Neural cell (in vitro differentiated cells): ENCODE data around the gene ERCC2. TPM values are rescaled to one million over a fixed set of nuclear protein-coding genes. Genes with fewer than 3 reads are reported as not detected.

ENCODE experiments used
- H2AFZ ChIP-seq: fragments of 200-600, 300-800 bp; sonication (generic), shearing (Covaris generic); 2 replicates; pipeline ENCODE4 v1.6.0; 2014; ENCODE audit warnings: low read depth, mild to moderate bottlenecking, antibody characterized with exemption, low read length, moderate library complexity
- H3F3A ChIP-seq: fragments of 200-600 bp; shearing (Covaris generic); 2 replicates; pipeline ENCODE4 v1.6.1; 2016; ENCODE audit warnings: mild to moderate bottlenecking, moderate library complexity, mixed read lengths, antibody characterized with exemption, low read length; ENCODE audit not compliant: insufficient read depth, poor library complexity, severe bottlenecking
- H3K27ac ChIP-seq: fragments of 200-600, 300-800 bp; sonication (generic), shearing (Covaris generic); 2 replicates; pipeline ENCODE4 v1.5.1; 2014; ENCODE audit warnings: mild to moderate bottlenecking, low read length, moderate library complexity
- H3K27me3 ChIP-seq: fragments of 300-800, 200-600 bp; sonication (generic), shearing (Covaris generic); 2 replicates; pipeline ENCODE4 v1.6.0; 2014; ENCODE audit warnings: mild to moderate bottlenecking, low read depth, low read length, moderate library complexity; ENCODE audit not compliant: insufficient read depth
- H3K36me3 ChIP-seq: fragments of 300-800, 200-600 bp; sonication (generic), shearing (Covaris generic); 2 replicates; pipeline ENCODE4 v1.5.1; 2014; ENCODE audit warnings: mild to moderate bottlenecking, antibody characterized with exemption, low read length, moderate library complexity; ENCODE audit not compliant: insufficient read depth
- H3K4me2 ChIP-seq: fragments of 300-800, 200-600 bp; sonication (generic), shearing (Covaris generic); 2 replicates; pipeline ENCODE4 v1.6.0; 2014; ENCODE audit warnings: mild to moderate bottlenecking, low read length
- H3K4me3 ChIP-seq: fragments of 300-800, 200-600 bp; sonication (generic), shearing (Covaris generic); 2 replicates; pipeline ENCODE4 v1.5.1; 2014; ENCODE audit warnings: mild to moderate bottlenecking, low read length, moderate library complexity
- H3K79me2 ChIP-seq: fragments of 200-600 bp; shearing (Covaris generic); replicated peaks from 2 replicates; pipeline ENCODE4 v1.6.0; 2014; ENCODE audit warnings: mild to moderate bottlenecking, low read length, moderate library complexity; ENCODE audit not compliant: insufficient read depth
- H3K9ac ChIP-seq: fragments of 300-800, 200-600 bp; sonication (generic), shearing (Covaris generic); 2 replicates; pipeline ENCODE4 v1.6.1; 2016; ENCODE audit warnings: mild to moderate bottlenecking, low read length, mixed read lengths
- H3K9me2 ChIP-seq: fragments of 200-600 bp; shearing (Covaris generic); 2 replicates; pipeline ENCODE4 v1.6.1; 2016; ENCODE audit warnings: mild to moderate bottlenecking, low read length, mixed read lengths; ENCODE audit not compliant: insufficient read depth
- H3K9me3 ChIP-seq: fragments of 200-600, 300-800 bp; sonication (generic), shearing (Covaris generic); 2 replicates; pipeline ENCODE4 v1.6.1; 2016; ENCODE audit warnings: mild to moderate bottlenecking, mixed run types, low read length, moderate library complexity, mixed read lengths
- H4K20me1 ChIP-seq: fragments of 200-600 bp; shearing (Covaris generic); 2 replicates; pipeline ENCODE4 v1.6.1; 2016; ENCODE audit warnings: mild to moderate bottlenecking, mixed run types; ENCODE audit not compliant: insufficient read depth
- CTCF ChIP-seq: fragments of 450-650 bp; IDR thresholded peaks from 2 replicates; pipeline ENCODE4 v1.5.1; 2014; ENCODE audit warnings: antibody characterized with exemption, mild to moderate bottlenecking, moderate library complexity; ENCODE audit not compliant: poor library complexity, severe bottlenecking
- EP300 ChIP-seq: fragments of 450-650 bp; conservative IDR thresholded peaks from 2 replicates; pipeline ENCODE4 v1.6.1; 2014; ENCODE audit warnings: antibody characterized with exemption, mild to moderate bottlenecking, moderate library complexity; ENCODE audit not compliant: poor library complexity, severe bottlenecking
- EZH2 ChIP-seq: fragments of 200-600, 300-800 bp; shearing (Covaris generic), sonication (generic); IDR thresholded peaks from 2 replicates; pipeline ENCODE4 v1.6.1; 2014; ENCODE audit warnings: antibody characterized with exemption, low read length, borderline replicate concordance, mild to moderate bottlenecking; ENCODE audit not compliant: insufficient read depth, poor library complexity, severe bottlenecking
- MXI1 ChIP-seq: fragments of 450-650 bp; conservative IDR thresholded peaks from 2 replicates; pipeline ENCODE4 v1.6.1; 2014; ENCODE audit warnings: antibody characterized with exemption, mild to moderate bottlenecking; ENCODE audit not compliant: poor library complexity, severe bottlenecking
- POLR2AphosphoS5 ChIP-seq: IDR thresholded peaks from 2 replicates; pipeline ENCODE4 v1.6.1; 2012
- RAD21 ChIP-seq: fragments of 450-650 bp; conservative IDR thresholded peaks from 2 replicates; pipeline ENCODE4 v1.6.1; 2014; ENCODE audit warnings: antibody characterized with exemption, mild to moderate bottlenecking, moderate library complexity
- REST ChIP-seq: IDR thresholded peaks from 2 replicates; pipeline ENCODE4 v1.6.1; 2012; ENCODE audit warnings: borderline replicate concordance
- SMC3 ChIP-seq: fragments of 450-650 bp; conservative IDR thresholded peaks from 2 replicates; pipeline ENCODE4 v1.6.1; 2014; ENCODE audit warnings: antibody characterized with exemption, mild to moderate bottlenecking, moderate library complexity; ENCODE audit not compliant: poor library complexity
- TAF1 ChIP-seq: IDR thresholded peaks from 2 replicates; pipeline ENCODE4 v1.6.1; 2012; ENCODE audit warnings: low read depth
- polyA plus RNA-seq: library from polyadenylated mRNA; depleted of rRNA; stranded (reverse); fragments of >200 nt; gene quantifications from 2 replicates; pipeline ENCODE4 v1.2.3, GENCODE V29; 2014

ERCC2 gene
- polyA plus RNA-seq, 1 donor from 2014 or later = 28.8 TPM

- H2AFZ ChIP-seq = no peak overlapping the region
- H3K9ac ChIP-seq = no peak overlapping the region
Observed at GRCh38 chr19:45403781-45404556, 33.6 kb upstream of the ERCC2 start.

GRCh38 chr19:45403272-45403671 lies 32.9 kb upstream of the ERCC2 start:
- H3K4me3 ChIP-seq = no peak overlapping the region
- H2AFZ ChIP-seq = no peak overlapping the region
- no peaks in the 10 kb centered on the region for H3K79me2 ChIP-seq
- no peak overlapping the region for H3K4me2 ChIP-seq
- no peaks in the 10 kb centered on the region for H3F3A ChIP-seq
- H4K20me1 ChIP-seq = no peaks in the 10 kb centered on the region
- no peaks in the 10 kb centered on the region for H3K9me3 ChIP-seq
- H3K9me2 ChIP-seq = no peaks in the 10 kb centered on the region
- H3K36me3 ChIP-seq = no peaks in the 10 kb centered on the region
- H3K27me3 ChIP-seq = peaks cover 48% of the 10 kb centered on the region
- no peak overlapping the region for H3K27ac ChIP-seq
- no peak overlapping the region for H3K9ac ChIP-seq
- TF ChIP-seq EP300 (no peak), CTCF (no peak), RAD21 (no peak), MXI1 (no peak), EZH2 (no peak), POLR2AphosphoS5 (no peak), SMC3 (no peak), TAF1 (no peak)

More at GRCh38 chr19:45403781-45404556, 33.6 kb upstream of the ERCC2 start:
- Histone ChIP-seq H3K4me3 (no peak overlapping the region), H3K36me3 (no peaks in the 10 kb centered on the region), H3K27ac (no peak overlapping the region), H3K9me3 (no peaks in the 10 kb centered on the region), H3F3A (no peaks in the 10 kb centered on the region), H4K20me1 (no peaks in the 10 kb centered on the region), H3K27me3 (peaks cover 42% of the 10 kb centered on the region), H3K4me2 (no peak overlapping the region), H3K79me2 (no peaks in the 10 kb centered on the region), H3K9me2 (no peaks in the 10 kb centered on the region)
- TF ChIP-seq POLR2AphosphoS5 (no peak), EZH2 (peak; percentile 25), TAF1 (no peak), CTCF (peak; percentile 17), EP300 (no peak), RAD21 (no peak), REST (no peak), MXI1 (no peak), SMC3 (no peak)
